Memory B cell (primary cell): Measurements from ENCODE around the gene ATRN.
A peak's percentile ranks its signal among the peaks of the same experiment; 100 is the strongest.

Experiments
- ATAC-seq: fragments of 150-1000 bp; cut with Tn5 transposase; 2 replicates; pipeline ENCODE4 v1.10.0; 2021; ENCODE audit warnings: low read depth, mild to moderate bottlenecking, moderate library complexity
- DNase-seq, 2 donors: peaks; one replicate each; pipeline ENCODE4 v3.0.0; 2022; ENCODE audit warnings: low spot score in 2 of 2
- H3K27ac Mint-ChIP-seq: one replicate; pipeline ENCODE4 v1.8.0; 2022; ENCODE audit warnings: mild to moderate bottlenecking, moderate library complexity, mixed read lengths
- H3K27me3 Mint-ChIP-seq: one replicate; pipeline ENCODE4 v1.8.0; 2022; ENCODE audit warnings: mixed read lengths
- H3K36me3 Mint-ChIP-seq: one replicate; pipeline ENCODE4 v1.8.0; 2022; ENCODE audit warnings: mild to moderate bottlenecking, mixed read lengths
- H3K4me1 Mint-ChIP-seq: one replicate; pipeline ENCODE4 v1.8.0; 2022; ENCODE audit warnings: mixed read lengths
- H3K4me3 Mint-ChIP-seq: one replicate; pipeline ENCODE4 v1.8.0; 2022; ENCODE audit warnings: mild to moderate bottlenecking, moderate library complexity, mixed read lengths
- H3K9me3 Mint-ChIP-seq: one replicate; pipeline ENCODE4 v1.8.0; 2022; ENCODE audit warnings: mixed read lengths

The ATRN gene

DNA sequence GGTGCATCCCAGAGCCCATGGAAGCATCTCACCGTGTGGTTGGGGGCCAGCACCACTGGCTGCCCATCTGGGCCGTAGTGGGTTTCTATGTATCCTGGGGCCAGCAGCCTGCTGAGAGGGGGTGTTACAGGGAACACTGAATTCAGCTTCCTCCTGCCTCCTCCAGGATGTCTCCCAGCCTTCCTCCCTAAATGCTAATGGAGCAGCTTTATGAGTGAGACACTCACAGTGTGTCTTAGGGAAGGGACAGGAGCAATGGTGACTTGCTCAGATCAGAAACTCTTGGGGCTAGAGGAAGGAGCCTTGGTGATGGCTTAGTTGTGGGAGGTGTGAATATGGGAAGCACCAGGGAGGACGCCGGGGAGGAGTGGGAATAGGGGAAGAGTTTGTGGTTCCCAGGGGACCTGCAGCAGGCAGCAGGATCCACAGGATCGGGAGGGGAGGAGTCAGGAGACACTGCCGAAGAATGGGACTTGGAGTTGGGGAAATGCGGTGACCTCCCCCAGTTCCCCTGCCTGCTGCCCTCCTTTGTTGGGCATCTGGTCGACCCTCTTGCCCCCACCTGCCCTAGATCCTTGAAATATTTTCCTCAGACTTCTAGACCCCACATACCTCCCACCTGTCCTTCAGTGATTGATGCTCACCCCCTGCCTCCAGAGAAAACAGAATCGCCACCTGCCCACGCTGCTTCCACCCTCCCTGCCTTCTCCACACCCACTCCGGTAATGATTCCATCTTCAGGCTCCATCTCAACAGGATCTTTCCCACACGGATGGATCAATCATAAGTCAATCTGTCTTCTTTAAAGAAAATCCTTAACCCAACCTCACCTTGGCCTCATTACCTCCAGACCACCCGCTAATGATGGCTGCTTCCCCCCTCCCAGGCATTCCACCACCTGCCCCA is 204.4 kb downstream of the ATRN start:
- ATAC-seq (no peak), DNase-seq (no peak)
- peaks cover 3% of the 10 kb centered on the region for H3K4me1 Mint-ChIP-seq
- H3K4me3 Mint-ChIP-seq = no peak overlapping the region
- H3K9me3 Mint-ChIP-seq = no peaks in the 10 kb centered on the region
- no peaks in the 10 kb centered on the region for H3K36me3 Mint-ChIP-seq
- peaks cover 36% of the 10 kb centered on the region for H3K27me3 Mint-ChIP-seq
- no peak overlapping the region for H3K27ac Mint-ChIP-seq

DNA sequence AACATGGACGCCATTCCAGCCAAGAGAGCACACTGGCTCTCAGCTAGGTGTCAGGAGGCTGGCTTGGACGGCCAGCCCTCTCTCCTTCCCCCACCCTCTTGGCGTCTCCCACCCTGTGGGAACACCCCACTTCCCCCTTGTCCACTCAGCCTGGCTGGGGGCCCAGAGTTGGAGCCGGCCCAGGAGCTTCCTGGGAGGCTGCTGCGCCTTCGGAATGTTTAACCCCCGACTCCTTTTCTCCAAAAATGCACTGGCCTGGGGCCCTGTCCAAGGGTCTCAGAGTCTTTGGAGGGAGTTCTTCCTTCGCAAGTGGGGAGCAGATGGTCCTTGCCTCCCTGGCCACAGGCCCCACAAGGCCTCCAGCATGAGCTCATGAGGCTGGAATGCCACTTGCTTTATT is 206.9 kb downstream of the ATRN start:
- H3K36me3 Mint-ChIP-seq = no peaks in the 10 kb centered on the region
- no peak overlapping the region for H3K4me3 Mint-ChIP-seq
- H3K27ac Mint-ChIP-seq = no peak overlapping the region
- no peak for ATAC-seq
- H3K27me3 Mint-ChIP-seq = peaks cover 34% of the 10 kb centered on the region
- peaks cover 8% of the 10 kb centered on the region for H3K4me1 Mint-ChIP-seq
- H3K9me3 Mint-ChIP-seq = no peaks in the 10 kb centered on the region
- DNase-seq = no peak

DNA sequence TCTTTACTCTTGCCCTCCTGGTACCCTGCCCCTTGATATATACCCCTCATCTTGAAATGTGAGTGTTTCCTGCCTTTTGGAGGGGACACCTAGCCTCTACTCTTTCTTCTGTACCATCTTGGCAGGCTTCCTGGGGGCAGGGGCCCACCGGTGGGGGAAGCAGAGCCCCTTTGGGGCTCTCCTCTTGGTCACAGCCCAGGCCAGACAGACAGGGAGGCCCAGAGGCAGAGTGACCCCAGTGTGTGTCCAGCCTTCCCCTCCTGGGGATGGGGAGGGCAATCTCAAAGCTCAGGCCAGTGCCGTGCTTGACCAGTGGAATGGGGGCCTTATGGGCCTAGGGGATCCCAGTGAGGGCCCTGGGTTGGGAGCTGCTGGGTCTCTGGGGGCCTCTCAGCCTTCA is 207.4 kb downstream of the ATRN start:
- no peaks in the 10 kb centered on the region for H3K9me3 Mint-ChIP-seq
- no peak for DNase-seq
- no peak overlapping the region for H3K27ac Mint-ChIP-seq
- peaks cover 5% of the 10 kb centered on the region for H3K4me1 Mint-ChIP-seq
- no peak for ATAC-seq
- H3K4me3 Mint-ChIP-seq = no peak overlapping the region
- H3K36me3 Mint-ChIP-seq = no peaks in the 10 kb centered on the region
- H3K27me3 Mint-ChIP-seq = peaks cover 31% of the 10 kb centered on the region

DNA sequence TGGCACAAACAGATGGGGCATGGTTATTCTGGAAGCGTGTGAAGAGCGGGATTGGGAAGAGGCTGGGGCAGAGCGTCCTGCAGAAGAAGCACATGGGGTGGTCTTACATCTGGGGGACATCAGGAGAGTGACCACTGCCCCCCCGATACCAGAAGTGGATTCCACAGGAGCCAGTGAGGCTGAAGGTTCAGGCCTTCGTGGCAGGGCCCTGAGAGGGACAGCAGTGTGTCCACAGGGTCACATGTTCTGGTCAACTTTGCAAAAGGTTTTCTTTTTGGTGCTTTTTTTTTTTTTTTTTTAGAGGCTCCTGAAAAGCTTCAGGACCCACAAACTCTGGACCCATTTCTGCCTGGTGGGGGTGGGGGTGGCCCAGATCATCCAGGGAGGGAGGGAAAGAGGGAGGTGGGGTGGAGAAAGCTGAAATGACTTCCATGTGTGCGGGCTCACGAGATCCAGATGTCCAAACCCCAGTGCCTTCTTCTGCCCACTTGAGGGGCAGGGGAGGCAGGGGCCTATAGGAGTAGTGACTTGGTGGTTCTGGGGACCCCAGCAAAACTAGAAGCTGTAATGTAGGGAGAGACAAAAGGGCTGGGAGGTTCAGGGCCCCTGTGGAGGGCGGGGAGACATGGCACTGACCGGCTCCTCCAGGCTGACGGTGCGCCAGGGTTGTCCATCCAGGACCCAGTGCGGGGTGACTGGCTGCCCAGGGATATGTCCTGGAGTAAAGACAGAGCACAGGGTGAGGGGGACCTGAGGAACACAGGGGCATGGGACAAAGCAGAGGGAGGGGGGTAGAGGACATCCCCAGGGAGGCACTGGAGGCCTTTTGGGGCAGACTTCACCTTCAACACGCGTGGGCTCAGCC is 208.3 kb downstream of the ATRN start:
- no peak for DNase-seq
- ATAC-seq = no peak
- Mint-ChIP-seq H3K4me3 (no peak overlapping the region), H3K9me3 (no peaks in the 10 kb centered on the region), H3K27me3 (peaks cover 31% of the 10 kb centered on the region), H3K4me1 (peaks cover 5% of the 10 kb centered on the region), H3K27ac (no peak overlapping the region), H3K36me3 (no peaks in the 10 kb centered on the region)

DNA sequence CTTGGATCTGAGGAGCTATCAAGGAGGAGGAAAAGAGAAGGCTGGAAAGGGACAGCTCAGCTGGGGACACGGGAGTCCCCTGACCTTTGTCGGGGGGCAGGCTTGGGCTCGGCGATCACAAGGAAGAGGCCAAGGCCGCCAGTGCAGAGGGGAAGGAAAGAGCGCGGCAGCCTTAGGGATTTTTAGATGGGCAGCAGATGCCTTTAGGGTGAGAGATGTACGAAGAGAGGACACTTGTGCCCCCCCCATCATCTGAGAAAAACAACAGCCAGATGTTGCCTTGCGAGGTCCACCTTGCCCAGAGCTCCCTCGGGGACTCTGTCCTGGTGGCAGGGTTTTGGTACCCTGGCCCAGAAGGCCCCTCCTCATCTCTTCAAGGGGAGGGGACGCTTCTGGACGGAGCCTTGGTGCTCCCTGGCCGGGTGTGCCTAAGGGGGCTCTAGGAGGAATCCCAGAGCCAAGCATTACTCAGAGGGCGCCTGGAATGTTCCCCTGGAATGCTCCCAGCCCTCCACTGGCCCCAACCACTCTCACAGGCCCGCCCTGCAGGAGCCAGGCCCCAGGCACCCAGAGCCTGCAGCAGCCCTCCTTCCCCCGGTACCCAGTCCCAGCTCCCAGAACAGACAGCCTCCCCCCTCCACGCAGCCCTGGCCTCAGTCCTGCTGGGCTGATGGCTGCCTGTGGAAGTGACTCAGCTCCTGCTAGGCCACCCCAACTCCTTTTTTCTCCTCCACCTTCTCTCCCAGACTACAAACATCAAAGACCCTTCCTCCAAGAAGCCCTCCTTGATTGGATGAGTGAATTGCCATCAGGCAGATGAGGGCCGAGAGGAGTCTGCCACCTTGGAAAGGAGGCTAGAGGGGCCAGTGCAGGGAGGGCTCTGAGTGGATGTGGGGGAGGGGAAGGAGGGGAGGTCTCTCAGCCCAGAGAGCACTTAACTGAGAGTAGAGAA is 209.2 kb downstream of the ATRN start:
- Mint-ChIP-seq H3K4me3 (no peak overlapping the region), H3K27me3 (peaks cover 24% of the 10 kb centered on the region), H3K36me3 (no peaks in the 10 kb centered on the region), H3K9me3 (no peaks in the 10 kb centered on the region), H3K4me1 (peaks cover 5% of the 10 kb centered on the region), H3K27ac (no peak overlapping the region)
- DNase-seq = no peak
- ATAC-seq = no peak

GRCh38 chr20:3680701-3681351 is 210.0 kb downstream of the ATRN start:
- H3K36me3 Mint-ChIP-seq = no peaks in the 10 kb centered on the region

DNA sequence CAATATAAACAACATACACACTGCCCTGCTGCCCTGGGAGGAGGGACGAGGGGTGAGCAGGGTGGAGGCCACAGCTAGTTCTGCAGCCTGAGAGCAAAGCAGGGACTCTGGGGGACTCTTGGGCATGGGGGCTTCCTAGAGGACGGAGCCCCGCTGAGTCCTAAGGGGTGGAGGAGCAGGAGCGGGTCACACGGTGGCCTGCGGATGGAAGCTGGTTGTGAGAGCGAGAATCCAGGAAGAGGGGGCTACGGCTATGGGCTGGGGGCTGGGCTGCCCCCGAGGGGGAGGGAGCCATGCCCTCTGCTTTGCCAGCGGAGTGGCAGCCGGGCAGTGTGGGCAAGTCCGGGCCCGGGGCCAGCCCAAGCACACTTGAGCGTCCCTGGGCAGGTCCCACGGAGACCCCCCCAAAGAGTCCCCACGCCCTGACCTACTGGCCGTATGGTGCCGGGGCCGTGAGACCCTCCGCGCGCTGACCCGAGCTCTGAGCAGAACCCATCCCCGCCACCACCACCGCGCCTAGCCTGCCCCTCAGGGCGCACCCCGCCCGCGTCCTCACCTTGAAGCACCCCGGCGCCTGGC is 210.6 kb downstream of the ATRN start:
- ATAC-seq (no peak), DNase-seq (no peak)
- Mint-ChIP-seq H3K36me3 (no peaks in the 10 kb centered on the region), H3K9me3 (no peaks in the 10 kb centered on the region), H3K4me3 (no peak overlapping the region), H3K4me1 (peaks cover 5% of the 10 kb centered on the region), H3K27me3 (peaks cover 21% of the 10 kb centered on the region), H3K27ac (no peak overlapping the region)

More at GRCh38 chr20:3680701-3681351, 210.0 kb downstream of the ATRN start:
- H3K9me3 Mint-ChIP-seq = no peaks in the 10 kb centered on the region
- H3K27ac Mint-ChIP-seq = no peak overlapping the region
- ATAC-seq = no peak
- peaks cover 21% of the 10 kb centered on the region for H3K27me3 Mint-ChIP-seq
- H3K4me1 Mint-ChIP-seq = peaks cover 5% of the 10 kb centered on the region
- H3K4me3 Mint-ChIP-seq = no peak overlapping the region
- no peak for DNase-seq

GRCh38 chr20:3681931-3682781 is 211.3 kb downstream of the ATRN start, which contains the start of gene ADAM33:
Gene ADAM33, minus strand, starts transcription at chr20:3682010. Its CDS starts 6 bp downstream, at chr20:3682004.
- peaks cover 21% of the 10 kb centered on the region for H3K27me3 Mint-ChIP-seq
- no peaks in the 10 kb centered on the region for H3K9me3 Mint-ChIP-seq
- H3K27ac Mint-ChIP-seq = no peak within 1 kb of the TSS
- H3K36me3 Mint-ChIP-seq = no peaks in the 10 kb centered on the region
- H3K4me3 Mint-ChIP-seq = no peak within 1 kb of the TSS
- DNase-seq (no peak), ATAC-seq (peak; percentile 10)
- H3K4me1 Mint-ChIP-seq = peaks cover 5% of the 10 kb centered on the region

GRCh38 chr20:3685341-3685740 is 214.5 kb downstream of the ATRN start:
- no peaks in the 10 kb centered on the region for H3K36me3 Mint-ChIP-seq
- H3K4me1 Mint-ChIP-seq = peaks cover 5% of the 10 kb centered on the region
- no peak overlapping the region for H3K27ac Mint-ChIP-seq
- ATAC-seq = no peak
- DNase-seq = no peak
- peaks cover 11% of the 10 kb centered on the region for H3K27me3 Mint-ChIP-seq
- H3K9me3 Mint-ChIP-seq = no peaks in the 10 kb centered on the region
- H3K4me3 Mint-ChIP-seq = no peak overlapping the region

DNA sequence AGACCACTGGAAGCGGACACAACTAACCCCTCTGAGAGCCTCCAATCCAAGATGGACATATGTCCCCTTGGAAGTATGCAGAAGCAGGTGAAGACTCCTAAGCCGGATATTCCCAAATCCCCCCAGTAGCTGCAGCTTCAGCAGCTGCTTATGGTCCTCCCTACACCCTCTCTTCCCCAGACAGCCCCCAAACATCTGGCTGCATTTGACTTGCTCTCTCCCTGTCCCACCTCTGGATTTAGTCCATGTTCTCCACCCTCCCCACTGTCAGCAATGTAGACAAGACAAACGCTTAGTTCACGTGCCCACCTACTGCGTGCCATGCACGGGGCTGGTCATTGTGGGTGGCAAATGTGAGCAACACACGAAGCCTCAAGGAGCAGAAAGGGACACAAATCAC is 215.6 kb downstream of the ATRN start:
- no peak for ATAC-seq
- Mint-ChIP-seq H3K27me3 (peaks cover 3% of the 10 kb centered on the region), H3K27ac (no peak overlapping the region), H3K4me3 (no peak overlapping the region), H3K4me1 (peaks cover under 1% of the 10 kb centered on the region), H3K9me3 (no peaks in the 10 kb centered on the region), H3K36me3 (no peaks in the 10 kb centered on the region)
- no peak for DNase-seq

DNA sequence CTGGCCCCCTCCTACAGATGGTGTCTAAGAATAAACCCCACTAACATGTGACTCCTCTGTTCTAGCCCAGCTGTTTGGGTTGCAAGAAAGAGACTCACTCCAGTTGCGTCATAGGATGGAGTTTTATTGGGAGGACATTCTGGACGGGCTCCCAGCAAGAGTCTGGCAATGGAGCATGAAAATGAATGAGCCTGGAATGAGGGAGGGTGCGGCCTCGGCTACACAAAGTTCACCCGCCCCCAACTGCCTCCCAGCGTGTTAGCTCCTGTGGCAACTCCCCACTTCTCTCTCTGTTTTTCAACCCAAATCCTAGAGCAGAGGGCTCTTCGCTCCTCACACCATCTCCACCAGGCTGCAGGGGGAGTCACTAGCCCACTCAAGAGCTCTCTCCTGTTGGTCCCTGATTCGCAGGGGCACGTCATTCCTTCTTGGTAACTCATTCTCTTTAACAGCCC is 216.1 kb downstream of the ATRN start:
- no peak for ATAC-seq
- DNase-seq = no peak

GRCh38 chr20:3687655-3688054 is 216.8 kb downstream of the ATRN start:
- DNase-seq = no peak
- no peaks in the 10 kb centered on the region for H3K4me1 Mint-ChIP-seq
- H3K27ac Mint-ChIP-seq = no peak overlapping the region
- no peaks in the 10 kb centered on the region for H3K9me3 Mint-ChIP-seq
- peaks cover 3% of the 10 kb centered on the region for H3K27me3 Mint-ChIP-seq
- H3K4me3 Mint-ChIP-seq = no peak overlapping the region
- H3K36me3 Mint-ChIP-seq = no peaks in the 10 kb centered on the region
- ATAC-seq = no peak

More for the DNA sequence above, 216.1 kb downstream of the ATRN start:
- no peak overlapping the region for H3K27ac Mint-ChIP-seq
- peaks cover 3% of the 10 kb centered on the region for H3K27me3 Mint-ChIP-seq
- H3K36me3 Mint-ChIP-seq = no peaks in the 10 kb centered on the region
- H3K9me3 Mint-ChIP-seq = no peaks in the 10 kb centered on the region
- no peaks in the 10 kb centered on the region for H3K4me1 Mint-ChIP-seq
- no peak overlapping the region for H3K4me3 Mint-ChIP-seq
